PC-3 (cell line): ENCODE results near the gene TMEM158. TPM values are rescaled to one million over a fixed set of nuclear protein-coding genes. Genes with fewer than 3 reads are reported as not detected.

Experiments used
- ATAC-seq: fragments of 200-7000 bp; cut with Tn5 transposase; 2 replicates; pipeline ENCODE4 v1.9.1; 2020; ENCODE audit warnings: mild to moderate bottlenecking, moderate library complexity
- BruUV-seq: library from RNA; stranded (reverse); fragments of 400-500 nt; replicated peaks from 2 replicates; lab custom pipeline; 2021; lab: Mats Ljungman, UMichigan
- CTCF ChIA-PET: fragments of 300-600 bp; sonication (Branson Sonifier 250); formaldehyde crosslinking; loops from one replicate; lab custom pipeline; 2022; ENCODE audit warnings: antibody characterized with exemption; lab: Charles Lee
- POLR2A ChIA-PET: fragments of 300-600 bp; sonication (Branson Sonifier 250); formaldehyde crosslinking; loops from one replicate; lab custom pipeline; 2022; ENCODE audit warnings: antibody characterized with exemption; ENCODE audit not compliant: unreplicated experiment; lab: Charles Lee
- DNase-seq: peaks from one replicate; pipeline ENCODE4 v3.0.0-alpha.2; 2015
- H2AFZ ChIP-seq: fragments of 300-600 bp; sonication (generic); 2 replicates; pipeline ENCODE4 v1.6.0; 2016; ENCODE audit warnings: antibody characterized with exemption, low read length
- H3F3A ChIP-seq: fragments of 300-600 bp; sonication (generic); one replicate; pipeline ENCODE4 v1.6.0; 2017; ENCODE audit warnings: antibody characterized with exemption, low read length, control low read depth, mild to moderate bottlenecking; ENCODE audit not compliant: unreplicated experiment
- H3K27ac ChIP-seq: fragments of 300-600 bp; sonication (generic); 2 replicates; pipeline ENCODE4 v1.5.1; 2016; ENCODE audit warnings: mild to moderate bottlenecking, low read length
- H3K27me3 ChIP-seq: fragments of 300-600 bp; sonication (generic); 2 replicates; pipeline ENCODE4 v1.6.1; 2016; ENCODE audit warnings: low read length, mixed read lengths
- H3K36me3 ChIP-seq: fragments of 300-600 bp; sonication (generic); 2 replicates; pipeline ENCODE4 v1.6.1; 2016; ENCODE audit warnings: low read depth, mixed run types, low read length, mixed read lengths
- H3K4me1 ChIP-seq: fragments of 300-600 bp; sonication (generic); 2 replicates; pipeline ENCODE4 v1.5.1; 2016; ENCODE audit warnings: low read length; ENCODE audit not compliant: insufficient read depth
- H3K4me2 ChIP-seq: fragments of 300-600 bp; sonication (generic); 2 replicates; pipeline ENCODE4 v1.6.0; 2016; ENCODE audit warnings: low read length
- H3K4me3 ChIP-seq: fragments of 300-600 bp; sonication (generic); 2 replicates; pipeline ENCODE4 v1.5.1; 2016; ENCODE audit warnings: mild to moderate bottlenecking, low read length, mixed read lengths
- H3K79me2 ChIP-seq: fragments of 300-600 bp; sonication (generic); 2 replicates; pipeline ENCODE4 v1.6.1; 2017; ENCODE audit warnings: low read length, mixed read lengths
- H3K9ac ChIP-seq: fragments of 300-600 bp; sonication (generic); 2 replicates; pipeline ENCODE4 v1.6.0; 2016; ENCODE audit warnings: mild to moderate bottlenecking, low read length
- H3K9me2 ChIP-seq: fragments of 300-600 bp; sonication (generic); replicated peaks from 2 replicates; pipeline ENCODE4 v1.6.1; 2016; ENCODE audit warnings: mixed run types, low read length, mixed read lengths
- H3K9me3 ChIP-seq: fragments of 300-600 bp; sonication (generic); 2 replicates; pipeline ENCODE4 v1.6.1; 2016; ENCODE audit warnings: low read length, mixed read lengths
- H4K20me1 ChIP-seq: fragments of 300-600 bp; sonication (generic); 2 replicates; pipeline ENCODE4 v1.6.1; 2016; ENCODE audit warnings: low read length, mixed read lengths
- EZH2 ChIP-seq: fragments of 300-600 bp; sonication (generic); IDR thresholded peaks from one replicate; pipeline ENCODE4 v1.6.1; 2017; ENCODE audit warnings: antibody characterized with exemption, mild to moderate bottlenecking, low read length; ENCODE audit not compliant: unreplicated experiment
- EZH2phosphoT487 ChIP-seq: fragments of 300-600 bp; sonication (generic); IDR thresholded peaks from 2 replicates; pipeline ENCODE4 v1.6.1; 2018; ENCODE audit warnings: mild to moderate bottlenecking, antibody characterized with exemption, low read length, borderline replicate concordance
- intact Hi-C: fragments of 100-400 bp; cut with micrococcal nuclease; formaldehyde crosslinking; loops from 2 replicates; pipeline ENCODE4 v1.9.0; 2023
- total RNA-seq: library from RNA; depleted of rRNA; stranded (reverse); fragments of >200 nt; gene quantifications from 2 replicates; pipeline ENCODE4 v1.2.3, GENCODE V29; 2014
- TF ChIP-seq, protein P1 (sequence below): fragments of 300-600 bp; sonication (generic); conservative IDR thresholded peaks from 2 replicates; pipeline ENCODE4 v1.5.1; 2017; ENCODE audit warnings: antibody characterized with exemption, low read depth, mild to moderate bottlenecking, low read length

Gene TMEM158
- total RNA-seq, 1 experiment from 2014 or later = 82.9 TPM

DNA sequence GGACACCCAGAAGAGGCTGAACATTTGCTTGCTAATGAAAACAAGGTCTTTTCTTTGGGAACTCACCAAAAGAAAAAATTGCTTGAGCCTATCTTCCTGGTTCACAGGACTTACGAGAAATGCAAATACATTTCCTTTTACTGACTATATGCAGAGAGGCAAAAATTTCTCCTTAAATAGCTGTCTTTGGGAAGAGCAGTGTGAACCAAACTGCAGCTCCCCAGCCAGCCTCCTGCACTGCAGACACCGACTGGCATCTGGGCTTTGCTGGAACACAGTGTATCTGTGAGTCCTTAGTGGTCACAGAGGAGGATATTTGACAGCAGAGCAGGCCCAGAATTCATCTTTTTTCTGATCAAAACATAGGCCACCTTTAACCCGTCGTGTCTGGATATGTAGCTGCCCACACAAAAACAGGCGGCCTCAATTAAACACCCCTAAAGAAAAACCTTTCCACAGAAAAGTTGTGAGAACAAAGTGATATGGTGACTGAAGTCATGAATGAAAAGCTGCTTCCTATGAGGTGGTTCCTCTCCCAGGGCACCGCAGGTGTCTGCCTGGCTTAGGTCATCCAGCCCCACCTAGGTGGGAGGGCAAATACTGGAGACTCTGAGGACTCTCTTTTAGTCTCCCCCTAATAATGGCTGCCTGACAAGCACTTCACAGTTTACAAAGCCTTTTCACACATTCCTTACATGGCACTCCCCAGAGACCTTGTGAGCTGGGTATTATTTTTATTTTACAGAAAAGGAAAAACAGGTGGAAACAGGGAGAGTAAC lies 46.1 kb upstream of the TMEM158 start:
- ChIA-PET CTCF (interaction anchor here (0.6 kb wide), 1 partner anchor 22 kb away, joined by 3 read pairs; no protein-coding TSS in a partner anchor), POLR2A (no interaction called here)
- TF ChIP-seq EZH2phosphoT487 (no peak), EZH2 (no peak)
- TF ChIP-seq, protein P1, sequence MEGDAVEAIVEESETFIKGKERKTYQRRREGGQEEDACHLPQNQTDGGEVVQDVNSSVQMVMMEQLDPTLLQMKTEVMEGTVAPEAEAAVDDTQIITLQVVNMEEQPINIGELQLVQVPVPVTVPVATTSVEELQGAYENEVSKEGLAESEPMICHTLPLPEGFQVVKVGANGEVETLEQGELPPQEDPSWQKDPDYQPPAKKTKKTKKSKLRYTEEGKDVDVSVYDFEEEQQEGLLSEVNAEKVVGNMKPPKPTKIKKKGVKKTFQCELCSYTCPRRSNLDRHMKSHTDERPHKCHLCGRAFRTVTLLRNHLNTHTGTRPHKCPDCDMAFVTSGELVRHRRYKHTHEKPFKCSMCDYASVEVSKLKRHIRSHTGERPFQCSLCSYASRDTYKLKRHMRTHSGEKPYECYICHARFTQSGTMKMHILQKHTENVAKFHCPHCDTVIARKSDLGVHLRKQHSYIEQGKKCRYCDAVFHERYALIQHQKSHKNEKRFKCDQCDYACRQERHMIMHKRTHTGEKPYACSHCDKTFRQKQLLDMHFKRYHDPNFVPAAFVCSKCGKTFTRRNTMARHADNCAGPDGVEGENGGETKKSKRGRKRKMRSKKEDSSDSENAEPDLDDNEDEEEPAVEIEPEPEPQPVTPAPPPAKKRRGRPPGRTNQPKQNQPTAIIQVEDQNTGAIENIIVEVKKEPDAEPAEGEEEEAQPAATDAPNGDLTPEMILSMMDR = no peak
- Histone ChIP-seq H2AFZ (no peak overlapping the region), H3K27me3 (no peaks in the 10 kb centered on the region), H3K36me3 (no peaks in the 10 kb centered on the region), H3F3A (no peaks in the 10 kb centered on the region), H3K9me2 (no peaks in the 10 kb centered on the region), H3K79me2 (no peaks in the 10 kb centered on the region), H3K4me1 (peaks cover 17% of the 10 kb centered on the region), H3K9me3 (0 out of 2 replicates have a peak, but pooled peaks cover 1% of the 10 kb centered on the region), H3K9ac (no peak overlapping the region), H3K4me3 (no peak overlapping the region), H3K27ac (no peak overlapping the region), H4K20me1 (no peaks in the 10 kb centered on the region), H3K4me2 (0 out of 2 replicates have a peak overlapping the region, but pooled peaks have one; percentile 26)
- intact Hi-C loops = no loop called here
- DNase-seq (no peak), ATAC-seq (no peak)
- no TSS peak for BruUV-seq

GRCh38 chr3:45269952-45270351 lies 43.9 kb upstream of the TMEM158 start:
- no peak for TF ChIP-seq EZH2
- TF ChIP-seq, protein P1 = no peak
- no peak for TF ChIP-seq EZH2phosphoT487
- Histone ChIP-seq H3K79me2 (no peaks in the 10 kb centered on the region), H3K27ac (no peak overlapping the region), H3K9me2 (no peaks in the 10 kb centered on the region), H3K36me3 (no peaks in the 10 kb centered on the region), H3F3A (no peaks in the 10 kb centered on the region), H4K20me1 (no peaks in the 10 kb centered on the region), H2AFZ (no peak overlapping the region), H3K4me2 (no peak overlapping the region), H3K9me3 (no peaks in the 10 kb centered on the region), H3K27me3 (no peaks in the 10 kb centered on the region), H3K9ac (no peak overlapping the region), H3K4me3 (no peak overlapping the region), H3K4me1 (peaks cover 17% of the 10 kb centered on the region)
- ChIA-PET CTCF (no interaction called here), POLR2A (interaction anchor here (0.7 kb wide), 1 partner anchor 26 kb away, joined by 3 read pairs; no protein-coding TSS in a partner anchor)
- BruUV-seq = no TSS peak
- DNase-seq (no peak), ATAC-seq (no peak)
- intact Hi-C loops = no loop called here

- Histone ChIP-seq H3K79me2 (no peaks in the 10 kb centered on the region), H3K9me2 (no peaks in the 10 kb centered on the region), H3K9ac (no peak overlapping the region), H3K27me3 (no peaks in the 10 kb centered on the region), H3K9me3 (no peaks in the 10 kb centered on the region), H3K4me1 (peaks cover 4% of the 10 kb centered on the region; the same call in 1 of the 2 replicates), H3K36me3 (no peaks in the 10 kb centered on the region), H3K4me3 (no peak overlapping the region), H2AFZ (no peak overlapping the region), H3K4me2 (no peak overlapping the region), H4K20me1 (no peaks in the 10 kb centered on the region), H3K27ac (no peak overlapping the region), H3F3A (no peaks in the 10 kb centered on the region)
- DNase-seq (no peak), ATAC-seq (no peak)
- BruUV-seq = no TSS peak
- CTCF ChIA-PET = no interaction called here
- TF ChIP-seq EZH2 (no peak), EZH2phosphoT487 (no peak)
- TF ChIP-seq, protein P1 = no peak
- intact Hi-C loops = no loop called here
- POLR2A ChIA-PET = no interaction called here
Measured at GRCh38 chr3:45267097-45267496, 41.0 kb upstream of the TMEM158 start.
